A673 (cell line): ENCODE measurements around the gene PAEP. TPM values are rescaled to one million over a fixed set of nuclear protein-coding genes. Genes with fewer than 3 reads are reported as not detected.

ENCODE experiments used
- BruUV-seq: library from RNA; stranded (reverse); fragments of 400-500 nt; replicated peaks from 2 replicates; lab custom pipeline; 2021; lab: Mats Ljungman, UMichigan
- CTCF ChIA-PET: fragments of 300-600 bp; sonication (Branson Sonifier 250); formaldehyde crosslinking; loops from one replicate; lab custom pipeline; 2022; ENCODE audit warnings: antibody characterized with exemption; lab: Charles Lee
- POLR2A ChIA-PET: fragments of 300-600 bp; sonication (Branson Sonifier 250); formaldehyde crosslinking; loops from one replicate; lab custom pipeline; 2022; ENCODE audit warnings: antibody characterized with exemption; ENCODE audit not compliant: low non-redundant PET; lab: Charles Lee
- DNase-seq: peaks from one replicate; pipeline ENCODE4 v3.0.0-alpha.2; 2015; ENCODE audit warnings: low spot score
- H3K27ac ChIP-seq: fragments of 200-600 bp; sonication (generic); 2 replicates; pipeline ENCODE4 v1.5.1; 2016; ENCODE audit warnings: mixed run types, low read depth, mild to moderate bottlenecking, mixed read lengths, antibody characterized with exemption, low read length; ENCODE audit not compliant: poor library complexity, severe bottlenecking
- H3K27me3 ChIP-seq: fragments of 200-600 bp; sonication (generic); replicated peaks from 2 replicates; pipeline ENCODE4 v1.6.1; 2017; ENCODE audit warnings: mixed run types, low read depth, mild to moderate bottlenecking, mixed read lengths, antibody characterized with exemption, low read length; ENCODE audit not compliant: insufficient read depth, poor library complexity
- H3K36me3 ChIP-seq: fragments of 200-600 bp; sonication (generic); 2 replicates; pipeline ENCODE4 v1.6.1; 2016; ENCODE audit warnings: mixed run types, mild to moderate bottlenecking, mixed read lengths, antibody characterized with exemption, low read length; ENCODE audit not compliant: insufficient read depth, poor library complexity, severe bottlenecking
- H3K4me1 ChIP-seq: fragments of 200-600 bp; sonication (generic); 2 replicates; pipeline ENCODE4 v1.6.1; 2017; ENCODE audit warnings: mixed run types, mild to moderate bottlenecking, mixed read lengths, antibody characterized with exemption, low read length; ENCODE audit not compliant: insufficient read depth, poor library complexity, severe bottlenecking
- H3K4me3 ChIP-seq: fragments of 200-600 bp; sonication (generic); 2 replicates; pipeline ENCODE4 v1.5.1; 2016; ENCODE audit warnings: low read depth, mixed run types, mild to moderate bottlenecking, mixed read lengths, low read length; ENCODE audit not compliant: poor library complexity, severe bottlenecking
- H3K9me3 ChIP-seq: fragments of 200-600 bp; sonication (generic); 2 replicates; pipeline ENCODE4 v1.6.1; 2016; ENCODE audit warnings: mixed run types, low read depth, mild to moderate bottlenecking, mixed read lengths, antibody characterized with exemption, low read length; ENCODE audit not compliant: poor library complexity, severe bottlenecking
- EZH2 ChIP-seq: fragments of 200-600 bp; sonication (generic); IDR thresholded peaks from 2 replicates; pipeline ENCODE4 v1.6.1; 2017; ENCODE audit warnings: borderline replicate concordance, low read depth, mild to moderate bottlenecking, mixed read lengths, antibody characterized with exemption, low read length; ENCODE audit not compliant: poor library complexity, severe bottlenecking
- intact Hi-C: fragments of 100-400 bp; cut with micrococcal nuclease; formaldehyde crosslinking; loops from one replicate; pipeline ENCODE4 v1.10.0; 2022; ENCODE audit not compliant: unreplicated experiment
- total RNA-seq: library from RNA; stranded (reverse); gene quantifications from 2 replicates; pipeline ENCODE4 v1.2.3, GENCODE V29; 2021
- TF ChIP-seq, protein P1 (sequence below): fragments of 300-800, 200-600 bp; sonication (generic); conservative IDR thresholded peaks from 2 replicates; pipeline ENCODE4 v1.5.1; 2017; ENCODE audit warnings: low read depth, mild to moderate bottlenecking, antibody characterized with exemption, low read length, moderate library complexity, mixed read lengths

The PAEP gene
- total RNA-seq, 1 experiment from 2014 or later: not detected

DNA sequence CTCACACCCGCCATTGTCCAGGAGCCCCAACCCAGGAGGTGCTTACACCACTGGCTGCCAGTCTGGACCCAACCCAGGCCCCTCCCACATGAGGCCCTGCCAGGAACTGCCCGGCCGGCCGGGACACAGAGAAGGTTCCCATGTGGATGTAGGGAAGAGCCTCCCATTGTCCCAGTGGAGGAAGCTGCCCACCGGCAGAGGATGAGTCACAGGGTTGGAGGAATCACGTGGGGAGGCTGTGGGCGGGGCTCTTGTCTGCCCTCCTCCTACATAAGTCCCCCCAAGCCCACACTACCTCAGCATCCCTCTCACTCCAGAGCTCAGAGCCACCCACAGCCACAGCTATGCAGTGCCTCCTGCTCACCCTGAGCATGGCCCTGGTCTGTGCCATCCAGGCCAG is 26.1 kb downstream of the PAEP start:
- peak; percentile 40 for DNase-seq
- no peak overlapping the region for H3K4me3 ChIP-seq

GRCh38 chr9:135588371-135588770 is 26.8 kb downstream of the PAEP start:
- Histone ChIP-seq H3K9me3 (no peaks in the 10 kb centered on the region), H3K27ac (no peak overlapping the region), H3K4me1 (no peaks in the 10 kb centered on the region), H3K27me3 (no peaks in the 10 kb centered on the region), H3K4me3 (no peak overlapping the region), H3K36me3 (no peaks in the 10 kb centered on the region)
- POLR2A ChIA-PET: no interaction called here
- no peak for DNase-seq
- CTCF ChIA-PET: no interaction called here
- intact Hi-C loops: no loop called here
- no TSS peak for BruUV-seq
- no peak for TF ChIP-seq EZH2
- TF ChIP-seq, protein P1, sequence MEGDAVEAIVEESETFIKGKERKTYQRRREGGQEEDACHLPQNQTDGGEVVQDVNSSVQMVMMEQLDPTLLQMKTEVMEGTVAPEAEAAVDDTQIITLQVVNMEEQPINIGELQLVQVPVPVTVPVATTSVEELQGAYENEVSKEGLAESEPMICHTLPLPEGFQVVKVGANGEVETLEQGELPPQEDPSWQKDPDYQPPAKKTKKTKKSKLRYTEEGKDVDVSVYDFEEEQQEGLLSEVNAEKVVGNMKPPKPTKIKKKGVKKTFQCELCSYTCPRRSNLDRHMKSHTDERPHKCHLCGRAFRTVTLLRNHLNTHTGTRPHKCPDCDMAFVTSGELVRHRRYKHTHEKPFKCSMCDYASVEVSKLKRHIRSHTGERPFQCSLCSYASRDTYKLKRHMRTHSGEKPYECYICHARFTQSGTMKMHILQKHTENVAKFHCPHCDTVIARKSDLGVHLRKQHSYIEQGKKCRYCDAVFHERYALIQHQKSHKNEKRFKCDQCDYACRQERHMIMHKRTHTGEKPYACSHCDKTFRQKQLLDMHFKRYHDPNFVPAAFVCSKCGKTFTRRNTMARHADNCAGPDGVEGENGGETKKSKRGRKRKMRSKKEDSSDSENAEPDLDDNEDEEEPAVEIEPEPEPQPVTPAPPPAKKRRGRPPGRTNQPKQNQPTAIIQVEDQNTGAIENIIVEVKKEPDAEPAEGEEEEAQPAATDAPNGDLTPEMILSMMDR: no peak

More for the DNA sequence above, 26.1 kb downstream of the PAEP start:
- Histone ChIP-seq H3K27ac (no peak overlapping the region), H3K9me3 (no peaks in the 10 kb centered on the region), H3K27me3 (no peaks in the 10 kb centered on the region), H3K4me1 (no peaks in the 10 kb centered on the region), H3K36me3 (no peaks in the 10 kb centered on the region)
- POLR2A ChIA-PET: no interaction called here
- intact Hi-C loops: no loop called here
- no peak for TF ChIP-seq EZH2
- TF ChIP-seq, protein P1: no peak
- no TSS peak for BruUV-seq
- CTCF ChIA-PET: no interaction called here

- Histone ChIP-seq H3K4me3 (no peak overlapping the region), H3K27ac (no peak overlapping the region), H3K4me1 (no peaks in the 10 kb centered on the region), H3K9me3 (no peaks in the 10 kb centered on the region), H3K27me3 (no peaks in the 10 kb centered on the region), H3K36me3 (no peaks in the 10 kb centered on the region)
- POLR2A ChIA-PET: no interaction called here
- TF ChIP-seq, protein P1: no peak
- TF ChIP-seq EZH2: no peak
- no TSS peak for BruUV-seq
- no peak for DNase-seq
- intact Hi-C loops: no loop called here
- CTCF ChIA-PET: no interaction called here
These were observed 27.5 kb downstream of the PAEP start for GRCh38 chr9:135588886-135589595.
